Measurements from ENCODE around the gene IL4R. TPM values are rescaled to one million over a fixed set of nuclear protein-coding genes. Genes with fewer than 3 reads are reported as not detected.
A peak's percentile ranks its signal among the peaks of the same experiment; 100 is the strongest.

The IL4R gene
- total and polyA plus RNA-seq, 2 of the 13 experiments (the other 11 are each of a cell fraction or from before 2014, with no cell fraction given): 15.9 to 49.6 TPM

- TF ChIP-seq HDAC1 (CRISPR knock-in tag; IDR thresholded peaks at IDR 0.05) (peak; percentile 69), SALL1 (CRISPR knock-in tag; IDR thresholded peaks at IDR 0.05) (peak; percentile 81), ZNF430 (CRISPR knock-in tag; IDR thresholded peaks at IDR 0.05) (0 out of 2 replicates have a peak, but pooled peaks have one; percentile 28), MAFK (conservative IDR thresholded peaks at IDR 0.05 in 1 of 2, IDR thresholded peaks at IDR 0.05 in 1 of 2; ENCODE audit: low read length in 2 of 2) (no peak), ESRRA (CRISPR knock-in tag; IDR thresholded peaks at IDR 0.05; ENCODE audit: low read depth) (0 out of 2 replicates have a peak, but pooled peaks have one; percentile 19), ARNT (IDR thresholded peaks at IDR 0.05) (no peak), ZNF687 (CRISPR knock-in tag; IDR thresholded peaks at IDR 0.05) (peak; percentile 67), SUZ12 (IDR thresholded peaks at IDR 0.05; ENCODE audit: low read depth, low read length) (no peak), ZNF501 (CRISPR knock-in tag; IDR thresholded peaks at IDR 0.05) (no peak), AKAP8 (CRISPR knock-in tag; IDR thresholded peaks at IDR 0.05) (peak; percentile 78; the same call in 1 of the 2 replicates), NFIB (CRISPR knock-in tag; IDR thresholded peaks at IDR 0.05; ENCODE audit: borderline replicate concordance) (no peak), ZNF556 (CRISPR knock-in tag; IDR thresholded peaks at IDR 0.05; ENCODE audit: borderline replicate concordance) (peak; percentile 37; the same call in 1 of the 2 replicates), MEF2D (CRISPR knock-in tag; IDR thresholded peaks at IDR 0.05) (0 out of 2 replicates have a peak, but pooled peaks have one; percentile 50), ZNF883 (CRISPR knock-in tag; IDR thresholded peaks at IDR 0.05; ENCODE audit: not compliant biosample characterization) (no peak), XRCC5 (optimal IDR thresholded peaks at IDR 0.05; ENCODE audit: low read length) (no peak), RORA (CRISPR knock-in tag; IDR thresholded peaks at IDR 0.05) (no peak), ZNF33A (CRISPR knock-in tag; IDR thresholded peaks at IDR 0.05; ENCODE audit: borderline replicate concordance) (no peak), BCL6 (CRISPR knock-in tag; IDR thresholded peaks at IDR 0.05) (peak; percentile 61; the same call in 1 of the 2 replicates)
- TF ChIP-seq, protein P1, sequence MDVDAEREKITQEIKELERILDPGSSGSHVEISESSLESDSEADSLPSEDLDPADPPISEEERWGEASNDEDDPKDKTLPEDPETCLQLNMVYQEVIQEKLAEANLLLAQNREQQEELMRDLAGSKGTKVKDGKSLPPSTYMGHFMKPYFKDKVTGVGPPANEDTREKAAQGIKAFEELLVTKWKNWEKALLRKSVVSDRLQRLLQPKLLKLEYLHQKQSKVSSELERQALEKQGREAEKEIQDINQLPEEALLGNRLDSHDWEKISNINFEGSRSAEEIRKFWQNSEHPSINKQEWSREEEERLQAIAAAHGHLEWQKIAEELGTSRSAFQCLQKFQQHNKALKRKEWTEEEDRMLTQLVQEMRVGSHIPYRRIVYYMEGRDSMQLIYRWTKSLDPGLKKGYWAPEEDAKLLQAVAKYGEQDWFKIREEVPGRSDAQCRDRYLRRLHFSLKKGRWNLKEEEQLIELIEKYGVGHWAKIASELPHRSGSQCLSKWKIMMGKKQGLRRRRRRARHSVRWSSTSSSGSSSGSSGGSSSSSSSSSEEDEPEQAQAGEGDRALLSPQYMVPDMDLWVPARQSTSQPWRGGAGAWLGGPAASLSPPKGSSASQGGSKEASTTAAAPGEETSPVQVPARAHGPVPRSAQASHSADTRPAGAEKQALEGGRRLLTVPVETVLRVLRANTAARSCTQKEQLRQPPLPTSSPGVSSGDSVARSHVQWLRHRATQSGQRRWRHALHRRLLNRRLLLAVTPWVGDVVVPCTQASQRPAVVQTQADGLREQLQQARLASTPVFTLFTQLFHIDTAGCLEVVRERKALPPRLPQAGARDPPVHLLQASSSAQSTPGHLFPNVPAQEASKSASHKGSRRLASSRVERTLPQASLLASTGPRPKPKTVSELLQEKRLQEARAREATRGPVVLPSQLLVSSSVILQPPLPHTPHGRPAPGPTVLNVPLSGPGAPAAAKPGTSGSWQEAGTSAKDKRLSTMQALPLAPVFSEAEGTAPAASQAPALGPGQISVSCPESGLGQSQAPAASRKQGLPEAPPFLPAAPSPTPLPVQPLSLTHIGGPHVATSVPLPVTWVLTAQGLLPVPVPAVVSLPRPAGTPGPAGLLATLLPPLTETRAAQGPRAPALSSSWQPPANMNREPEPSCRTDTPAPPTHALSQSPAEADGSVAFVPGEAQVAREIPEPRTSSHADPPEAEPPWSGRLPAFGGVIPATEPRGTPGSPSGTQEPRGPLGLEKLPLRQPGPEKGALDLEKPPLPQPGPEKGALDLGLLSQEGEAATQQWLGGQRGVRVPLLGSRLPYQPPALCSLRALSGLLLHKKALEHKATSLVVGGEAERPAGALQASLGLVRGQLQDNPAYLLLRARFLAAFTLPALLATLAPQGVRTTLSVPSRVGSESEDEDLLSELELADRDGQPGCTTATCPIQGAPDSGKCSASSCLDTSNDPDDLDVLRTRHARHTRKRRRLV (CRISPR knock-in tag; IDR thresholded peaks at IDR 0.05): 0 out of 2 replicates have a peak, but pooled peaks have one; percentile 53
Observed at GRCh38 chr16:27322858-27323780, 9.3 kb downstream of the IL4R start (continued).

All from HepG2 (cell line).